HG03521 (cell line): ENCODE measurements around the gene ARFGAP1.
"Not testable (repeated sequence)": the region's sequence is repeated elsewhere in the genome, so short reads cannot be mapped to it uniquely, and the experiment has no call there.

ENCODE experiments used
- ATAC-seq: cut with Tn5 transposase; IDR thresholded peaks from one replicate; pipeline ENCODE4 v1.9.1; 2021; ENCODE audit warnings: mild to moderate bottlenecking, moderate library complexity; ENCODE audit not compliant: unreplicated experiment

The ARFGAP1 gene

DNA sequence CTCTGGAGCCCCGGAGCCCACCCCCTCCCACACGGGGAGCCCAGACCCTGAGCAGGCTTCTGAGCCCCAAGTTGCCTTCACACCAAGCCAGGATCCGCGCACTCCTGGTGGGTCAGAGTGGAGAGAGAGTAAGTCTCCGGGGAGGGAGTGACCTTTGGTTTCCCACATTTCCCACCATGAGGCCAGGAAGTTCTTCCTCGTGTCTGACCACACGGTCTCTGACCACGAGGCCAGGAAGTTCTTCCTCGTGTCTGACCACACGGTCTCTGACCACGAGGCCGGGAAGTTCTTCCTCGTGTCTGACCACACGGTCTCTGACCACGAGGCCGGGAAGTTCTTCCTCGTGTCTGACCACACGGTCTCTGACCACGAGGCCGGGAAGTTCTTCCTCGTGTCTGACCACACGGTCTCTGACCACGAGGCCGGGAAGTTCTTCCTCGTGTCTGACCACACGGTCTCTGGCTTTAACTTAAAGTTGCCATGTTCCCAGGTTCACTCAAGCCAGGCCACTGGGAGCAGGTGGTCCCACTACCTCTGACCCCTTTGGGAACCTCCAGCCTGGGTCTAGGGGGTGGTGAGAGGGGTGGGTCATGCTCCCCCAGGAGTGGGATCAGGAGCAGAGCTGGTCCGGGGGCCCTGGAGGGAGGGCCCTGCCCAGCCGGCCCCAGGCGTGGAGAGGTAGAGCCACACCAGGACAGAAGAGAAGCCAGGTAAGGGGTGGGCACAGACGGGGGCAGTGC, 33.5 kb downstream of the ARFGAP1 start:
- ATAC-seq: not testable (repeated sequence)

DNA sequence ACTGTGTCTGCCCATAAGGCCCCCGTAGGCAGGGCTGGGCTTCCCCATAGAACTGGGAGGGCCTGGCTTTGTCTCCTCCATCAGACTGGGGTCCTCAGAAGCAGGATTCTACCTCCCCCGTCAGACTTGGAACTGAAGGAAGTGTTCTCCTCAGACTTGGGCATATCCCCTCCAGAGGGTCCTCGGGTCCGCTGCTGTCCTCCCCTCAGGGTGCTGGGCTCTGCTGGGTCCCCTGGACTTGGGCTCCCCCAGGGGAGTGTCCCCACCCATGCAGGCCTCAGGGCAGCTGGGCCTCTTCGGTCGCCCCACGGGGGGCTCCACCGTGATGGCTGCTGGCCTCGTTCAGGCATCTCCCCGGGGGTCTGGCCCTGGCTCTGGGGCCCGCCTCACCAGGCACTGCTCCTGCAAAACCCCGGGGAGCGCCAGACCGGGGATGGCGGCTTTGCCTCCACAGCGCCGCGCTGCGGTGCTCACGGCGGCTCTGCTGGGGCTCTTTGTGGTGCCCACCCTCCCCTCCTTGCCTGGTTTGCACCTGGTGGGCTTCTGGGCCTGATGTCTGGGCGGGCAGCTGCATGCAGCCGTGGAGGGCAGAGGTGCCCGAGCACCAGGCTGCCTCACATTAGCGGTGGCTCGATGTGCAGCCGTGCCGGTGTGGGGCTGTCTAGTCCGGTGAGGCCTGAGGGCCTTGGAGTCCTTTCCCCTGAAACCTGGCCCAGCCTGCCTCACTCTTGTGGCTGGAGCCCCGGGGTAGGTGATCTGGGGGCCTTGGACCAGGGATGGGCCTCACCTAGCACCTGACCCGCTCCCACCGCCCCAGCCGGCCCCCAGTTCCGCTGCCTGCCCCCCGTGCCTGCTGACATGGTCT, 34.3 kb downstream of the ARFGAP1 start:
- ATAC-seq: no peak

DNA sequence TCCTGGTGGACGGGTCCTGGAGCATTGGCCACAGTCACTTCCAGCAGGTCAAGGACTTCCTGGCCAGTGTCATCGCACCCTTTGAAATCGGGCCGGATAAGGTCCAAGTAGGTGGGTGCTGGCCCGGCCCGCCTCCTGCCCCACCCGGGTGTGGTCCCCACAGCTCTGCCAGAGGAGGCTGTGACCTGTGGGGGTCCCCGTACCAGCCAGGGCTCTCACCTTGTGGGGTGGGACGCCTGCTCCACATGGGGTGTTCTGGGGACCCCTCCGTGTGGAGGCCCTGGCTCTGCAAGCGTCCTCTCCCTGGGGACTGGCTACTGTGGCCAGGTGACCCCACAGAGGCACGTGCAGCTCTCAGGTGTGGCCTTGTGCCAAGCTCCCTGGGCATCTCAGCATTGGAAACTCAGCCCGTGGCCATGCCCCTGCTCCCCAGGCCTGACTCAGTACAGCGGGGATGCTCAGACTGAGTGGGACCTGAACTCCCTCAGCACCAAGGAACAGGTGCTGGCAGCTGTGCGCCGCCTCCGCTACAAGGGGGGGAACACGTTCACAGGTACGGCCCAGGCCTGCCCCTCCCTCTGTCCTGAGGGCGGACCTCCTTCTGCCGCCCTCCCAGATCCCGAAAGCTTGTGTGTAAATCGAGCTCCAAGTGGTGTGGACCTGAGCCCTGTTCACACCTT, 35.1 kb downstream of the ARFGAP1 start:
- no peak for ATAC-seq

DNA sequence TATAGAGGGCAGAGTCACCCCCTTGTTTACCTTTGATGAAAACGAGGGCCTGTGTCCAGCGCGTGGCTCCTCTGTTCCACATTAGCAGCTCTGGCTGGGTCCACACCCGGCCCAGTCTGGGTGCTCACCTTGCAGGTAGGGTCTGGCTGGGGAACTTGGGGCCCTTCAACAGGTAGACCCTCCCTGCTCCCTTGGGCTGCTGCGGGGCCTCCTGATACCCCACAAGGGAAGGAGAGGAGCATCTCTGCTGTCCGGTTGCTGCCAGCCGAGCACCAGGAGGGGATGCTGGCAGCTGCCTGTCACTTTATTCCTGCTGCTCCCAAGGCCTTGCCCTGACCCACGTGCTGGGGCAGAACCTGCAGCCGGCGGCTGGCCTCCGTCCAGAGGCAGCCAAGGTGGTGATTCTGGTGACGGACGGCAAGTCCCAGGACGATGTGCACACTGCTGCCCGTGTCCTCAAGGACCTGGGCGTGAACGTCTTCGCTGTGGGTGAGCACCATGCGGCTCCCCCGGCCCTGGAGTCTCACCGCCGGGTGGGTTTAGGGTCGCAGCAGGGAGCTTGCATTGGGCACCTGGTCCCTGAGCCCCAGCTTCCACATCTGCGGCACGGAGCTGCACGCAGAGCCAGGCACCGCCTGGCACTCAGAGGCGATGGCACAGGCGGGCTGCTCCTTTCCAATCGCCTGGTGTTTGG, 35.8 kb downstream of the ARFGAP1 start:
- ATAC-seq: no peak

DNA sequence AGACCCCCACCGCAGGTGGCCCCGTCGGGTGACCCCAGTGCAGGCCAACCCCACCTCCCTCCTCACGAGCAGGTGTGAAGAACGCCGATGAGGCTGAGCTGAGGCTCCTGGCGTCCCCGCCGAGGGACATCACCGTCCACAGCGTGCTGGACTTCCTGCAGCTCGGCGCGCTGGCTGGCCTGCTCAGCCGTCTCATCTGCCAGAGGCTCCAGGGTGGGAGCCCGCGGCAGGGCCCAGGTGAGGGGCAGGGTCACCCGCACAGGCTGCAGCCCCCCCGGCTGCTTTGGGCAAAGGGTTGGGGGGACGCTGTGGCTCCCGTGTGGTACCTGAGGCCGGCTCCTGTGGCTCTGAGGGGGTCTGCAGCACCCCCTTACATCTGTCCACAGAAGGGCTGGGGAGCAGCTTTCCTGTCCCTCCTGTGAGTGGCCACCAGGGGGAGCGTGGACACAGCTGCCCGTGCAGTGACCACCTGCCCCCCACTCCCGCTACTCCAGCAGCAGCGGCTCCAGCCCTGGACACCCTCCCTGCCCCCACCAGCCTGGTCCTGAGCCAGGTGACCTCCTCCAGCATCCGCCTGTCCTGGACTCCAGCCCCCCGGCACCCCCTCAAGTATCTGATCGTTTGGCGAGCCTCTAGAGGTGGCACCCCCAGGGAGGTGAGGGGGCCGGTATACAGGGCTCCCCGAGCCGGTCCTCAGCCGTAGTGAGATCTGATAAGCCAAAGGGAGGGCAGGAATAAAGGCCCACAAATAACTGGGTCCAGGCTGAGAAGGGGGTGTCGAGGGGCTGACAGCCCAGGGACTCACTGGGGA, 36.9 kb downstream of the ARFGAP1 start:
- no peak for ATAC-seq

DNA sequence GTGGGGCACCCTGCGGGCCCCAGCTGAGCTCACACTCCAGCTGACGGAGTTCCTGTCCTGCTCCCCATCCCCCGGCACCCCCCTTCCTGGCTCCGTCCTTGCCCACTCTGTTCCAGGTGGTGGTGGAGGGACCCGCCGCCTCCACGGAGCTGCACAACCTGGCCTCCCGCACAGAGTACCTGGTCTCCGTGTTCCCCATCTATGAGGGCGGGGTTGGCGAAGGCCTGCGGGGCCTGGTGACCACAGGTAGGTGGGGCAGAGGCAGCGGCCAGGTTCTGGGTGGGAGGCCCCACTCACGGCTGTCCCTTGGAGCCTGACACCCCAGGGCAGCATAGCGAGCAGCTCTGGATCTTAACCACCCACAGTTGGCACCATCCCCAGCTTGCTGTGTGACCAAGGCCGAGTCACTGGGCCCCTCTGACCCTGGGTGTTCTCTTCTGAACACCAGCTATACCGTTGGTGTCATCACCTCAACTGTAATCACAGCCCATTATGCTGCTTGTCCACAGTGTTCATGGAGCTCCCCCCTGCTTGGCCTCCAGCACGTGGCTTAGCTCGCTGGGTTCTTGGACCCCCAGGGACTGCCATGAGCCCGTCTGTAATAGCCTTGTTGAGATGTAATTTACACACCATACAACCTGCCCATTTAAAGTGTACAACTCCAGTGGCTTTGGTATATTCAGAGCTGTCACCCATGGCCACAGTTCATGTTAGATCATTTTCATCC, 37.8 kb downstream of the ARFGAP1 start:
- no peak for ATAC-seq

DNA sequence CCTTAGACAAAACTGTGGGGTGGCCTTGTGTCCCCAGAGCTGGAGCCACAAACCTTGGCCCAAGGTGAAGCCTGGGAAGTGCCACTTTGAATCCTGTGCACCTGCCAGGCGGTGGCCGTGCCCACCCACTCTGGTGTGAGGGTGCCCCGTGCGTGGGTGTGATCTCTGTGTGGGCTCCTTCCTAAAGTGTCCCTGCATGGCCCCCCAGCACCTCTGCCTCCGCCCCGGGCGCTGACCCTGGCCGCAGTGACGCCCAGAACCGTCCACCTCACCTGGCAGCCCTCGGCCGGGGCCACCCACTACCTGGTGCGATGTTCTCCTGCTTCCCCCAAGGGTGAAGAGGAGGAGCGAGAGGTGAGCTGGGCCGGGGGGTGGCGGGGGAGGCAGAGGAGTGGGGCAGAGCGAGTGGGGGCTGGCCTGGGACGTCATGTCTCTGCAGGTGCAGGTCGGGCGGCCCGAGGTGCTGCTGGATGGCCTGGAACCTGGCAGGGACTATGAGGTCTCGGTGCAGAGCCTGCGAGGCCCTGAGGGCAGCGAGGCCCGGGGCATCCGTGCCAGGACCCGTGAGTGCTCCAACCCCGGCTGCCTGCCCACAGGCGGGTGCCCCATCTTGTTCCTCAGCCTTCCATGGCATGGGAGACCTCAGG, 38.7 kb downstream of the ARFGAP1 start:
- no peak for ATAC-seq

DNA sequence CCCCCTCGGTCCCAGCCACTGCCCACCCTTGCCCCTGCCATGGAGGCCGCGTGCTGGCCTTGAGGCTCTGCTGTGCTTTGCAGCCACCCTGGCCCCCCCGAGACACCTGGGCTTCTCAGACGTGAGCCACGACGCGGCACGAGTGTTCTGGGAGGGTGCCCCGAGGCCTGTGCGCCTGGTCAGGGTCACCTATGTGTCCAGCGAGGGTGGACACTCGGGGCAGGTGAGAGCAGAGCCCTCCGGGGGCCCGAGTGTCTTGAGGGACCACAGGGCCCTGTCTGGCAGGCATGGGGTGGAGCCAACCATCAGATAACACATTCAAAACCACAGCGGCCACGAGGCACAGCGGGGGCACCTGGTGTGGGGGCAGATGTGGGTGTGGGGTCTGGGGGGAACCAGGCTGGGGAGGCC, 39.2 kb downstream of the ARFGAP1 start:
- ATAC-seq: no peak

DNA sequence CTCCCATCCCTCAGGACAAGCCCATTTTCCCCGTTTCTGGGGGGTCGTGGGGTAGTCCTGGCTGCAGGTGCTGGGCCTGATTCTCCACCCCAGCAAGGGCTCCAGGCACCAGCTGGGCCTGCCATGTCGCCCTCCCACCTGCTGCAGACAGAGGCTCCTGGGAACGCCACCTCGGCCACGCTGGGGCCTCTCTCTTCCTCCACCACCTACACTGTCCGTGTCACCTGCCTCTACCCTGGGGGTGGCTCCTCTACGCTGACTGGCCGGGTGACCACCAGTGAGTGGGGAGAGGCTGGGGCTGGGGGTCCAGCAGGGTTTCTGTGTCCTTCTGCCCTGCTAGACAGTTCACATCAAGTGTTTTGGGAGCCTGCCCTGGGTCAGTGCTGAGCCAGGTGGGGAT, 39.7 kb downstream of the ARFGAP1 start:
- ATAC-seq: no peak

DNA sequence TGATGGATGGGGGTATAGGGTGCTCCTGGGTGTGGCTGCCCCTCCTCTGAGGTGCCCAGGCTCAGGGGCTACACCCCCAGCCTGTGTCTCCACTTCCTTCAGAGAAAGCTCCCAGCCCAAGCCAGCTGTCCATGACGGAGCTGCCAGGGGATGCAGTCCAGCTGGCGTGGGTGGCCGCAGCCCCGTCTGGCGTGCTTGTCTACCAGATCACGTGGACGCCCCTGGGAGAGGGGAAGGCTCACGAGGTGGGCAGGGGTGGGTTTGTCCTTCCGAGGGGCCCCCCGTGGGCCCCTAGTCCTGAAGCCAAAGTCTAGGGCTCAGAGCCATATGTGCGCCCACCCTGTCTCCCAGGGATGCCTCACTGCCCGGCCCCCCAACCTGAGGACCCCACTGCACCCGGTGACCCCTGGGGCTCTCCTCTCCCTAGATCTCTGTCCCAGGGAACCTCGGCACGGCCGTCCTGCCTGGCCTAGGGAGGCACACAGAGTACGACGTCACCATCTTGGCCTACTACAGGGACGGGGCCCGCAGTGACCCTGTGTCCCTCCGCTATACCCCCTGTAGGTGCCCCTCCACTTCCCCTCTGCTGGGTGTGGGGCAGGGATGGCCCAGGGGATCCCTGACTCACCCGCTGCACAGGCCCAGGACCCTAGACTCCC, 40.2 kb downstream of the ARFGAP1 start:
- no peak for ATAC-seq

DNA sequence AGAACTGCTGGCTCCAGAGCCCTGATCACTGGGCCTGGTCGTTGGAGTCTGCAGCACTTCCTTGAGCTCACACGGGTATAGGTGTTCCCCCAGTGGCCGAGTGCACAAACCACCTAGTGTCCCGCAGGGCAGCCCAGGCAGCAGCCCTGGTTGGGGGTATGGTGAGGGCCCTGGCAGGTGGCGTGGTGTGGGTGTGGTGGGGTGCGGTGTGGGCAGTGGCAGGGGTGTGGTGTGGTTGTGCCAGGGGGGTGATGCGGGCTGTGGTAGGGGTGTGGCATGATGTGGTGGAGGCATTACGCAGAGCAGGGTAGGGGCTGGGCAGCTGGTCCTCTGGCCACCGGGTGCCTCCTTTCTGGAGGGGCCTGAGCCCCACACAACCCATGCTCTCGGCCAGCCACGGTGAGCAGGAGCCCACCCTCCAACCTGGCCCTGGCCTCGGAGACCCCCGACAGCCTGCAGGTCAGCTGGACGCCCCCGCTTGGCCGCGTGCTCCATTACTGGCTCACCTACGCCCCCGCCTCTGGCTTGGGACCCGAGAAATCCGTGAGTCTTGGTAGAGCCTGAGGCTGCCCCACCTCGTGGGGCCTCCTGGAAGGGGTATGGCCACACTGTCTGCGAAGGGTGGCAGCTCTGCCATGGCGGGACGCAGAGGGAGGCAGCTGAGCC, 40.9 kb downstream of the ARFGAP1 start:
- no peak for ATAC-seq

DNA sequence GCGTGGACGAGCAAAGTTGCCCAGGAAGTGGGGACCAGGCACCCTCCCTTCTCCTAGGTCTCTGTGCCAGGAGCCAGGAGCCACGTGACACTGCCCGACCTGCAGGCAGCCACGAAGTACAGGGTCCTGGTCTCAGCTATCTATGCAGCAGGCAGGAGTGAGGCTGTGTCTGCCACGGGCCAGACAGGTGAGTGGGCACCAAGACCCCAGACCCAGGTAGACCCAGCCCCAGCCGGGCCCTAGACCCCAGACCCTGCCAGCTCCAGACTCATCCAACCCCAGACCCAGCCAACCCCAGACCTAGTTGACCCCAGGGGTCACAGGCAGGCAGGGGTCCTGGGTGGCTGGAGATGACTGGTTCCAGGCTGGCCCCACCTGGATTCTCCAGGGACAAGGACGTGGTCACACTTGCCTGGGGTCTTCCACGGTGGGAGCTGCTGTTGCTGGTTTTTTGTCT, 41.4 kb downstream of the ARFGAP1 start:
- no peak for ATAC-seq

DNA sequence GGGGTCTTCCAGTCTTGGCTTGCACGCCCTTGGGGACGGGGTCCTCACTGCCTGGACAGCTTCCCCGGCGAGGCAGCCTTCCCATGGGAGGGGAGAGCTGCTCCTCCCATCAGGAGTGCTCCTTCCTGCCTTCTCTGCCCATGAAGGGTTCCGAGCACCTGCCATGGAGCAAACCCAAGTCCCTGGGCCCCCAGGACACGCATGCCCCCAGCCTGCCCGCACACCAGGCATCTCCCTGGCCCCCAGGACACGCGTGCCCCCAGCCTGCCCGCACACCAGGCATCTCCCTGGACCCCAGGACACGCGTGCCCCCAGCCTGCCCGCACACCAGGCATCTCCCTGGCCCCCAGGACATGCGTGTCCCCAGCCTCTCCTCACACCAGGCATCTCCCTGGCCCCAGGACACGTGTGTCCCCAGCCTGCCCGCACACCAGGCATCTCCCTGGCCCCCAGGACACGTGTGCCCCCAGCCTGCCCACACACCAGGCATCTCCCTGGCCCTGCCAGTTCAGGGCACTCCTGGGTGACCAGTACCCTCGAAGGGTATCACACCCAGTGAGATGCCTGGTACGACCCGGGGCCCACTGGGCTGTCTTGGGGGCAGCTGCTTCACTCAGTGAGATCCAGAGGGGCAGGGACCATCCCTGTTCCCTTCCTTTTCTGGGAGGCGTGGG, 42.1 kb downstream of the ARFGAP1 start:
- ATAC-seq: no peak

DNA sequence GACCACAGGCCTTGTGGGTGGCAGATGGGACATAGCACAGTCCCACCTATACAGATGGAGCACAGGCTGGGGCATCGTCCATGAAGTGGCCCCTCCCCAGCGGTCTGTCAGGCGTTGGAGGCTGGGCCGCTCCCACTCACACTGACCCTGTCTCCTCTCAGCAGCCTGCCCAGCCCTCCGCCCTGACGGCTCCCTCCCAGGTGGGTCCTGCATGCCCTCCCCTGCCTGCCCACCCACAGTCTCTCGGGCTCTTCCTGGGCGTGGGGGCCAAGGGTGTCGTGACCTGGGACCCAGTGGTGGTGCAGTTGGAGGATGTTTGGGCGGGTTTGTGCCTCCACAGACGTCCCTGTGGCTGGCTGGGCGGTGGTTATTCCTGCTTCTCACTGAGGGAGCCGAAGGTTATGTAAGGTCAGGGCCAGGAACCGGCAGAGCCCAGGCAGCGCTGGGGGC, 42.7 kb downstream of the ARFGAP1 start:
- no peak for ATAC-seq

DNA sequence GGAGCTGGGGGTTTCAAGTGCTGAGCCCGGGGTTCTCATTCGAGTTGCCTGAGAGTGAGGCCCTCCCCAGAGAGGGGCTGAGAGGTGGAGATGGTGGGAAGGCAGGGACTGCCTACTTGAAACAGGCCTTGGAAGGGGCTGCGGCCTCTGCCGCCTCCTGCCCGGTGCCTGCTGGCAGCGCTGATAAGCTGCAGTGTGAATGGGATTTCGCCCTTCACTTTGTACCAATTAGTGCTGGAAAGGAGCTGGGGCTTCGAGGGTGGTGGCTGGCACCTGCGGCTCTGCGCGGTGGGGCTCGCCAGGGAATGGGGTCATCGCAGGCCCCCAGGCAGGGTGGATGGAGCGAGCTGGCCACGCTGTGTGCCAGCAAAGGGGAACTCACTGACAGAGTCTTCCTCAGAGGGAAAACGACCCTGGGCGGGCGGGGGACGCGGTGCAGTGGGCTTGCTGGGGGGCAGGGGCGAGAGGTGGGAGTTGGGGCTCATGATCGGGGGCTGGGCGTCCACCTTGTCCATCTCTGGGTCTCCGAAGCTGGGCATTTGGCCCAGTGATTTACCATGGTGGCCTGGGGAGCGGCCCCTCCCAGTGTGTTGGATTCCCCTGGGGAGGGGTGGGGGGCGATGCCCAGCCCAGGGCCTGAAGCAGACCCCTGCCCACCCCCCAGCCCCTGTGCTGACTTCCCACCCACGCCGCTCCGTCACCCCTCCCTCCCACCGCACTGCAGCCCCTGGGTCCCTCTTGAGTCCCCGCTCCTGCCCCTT, 43.3 kb downstream of the ARFGAP1 start:
- ATAC-seq: no peak

DNA sequence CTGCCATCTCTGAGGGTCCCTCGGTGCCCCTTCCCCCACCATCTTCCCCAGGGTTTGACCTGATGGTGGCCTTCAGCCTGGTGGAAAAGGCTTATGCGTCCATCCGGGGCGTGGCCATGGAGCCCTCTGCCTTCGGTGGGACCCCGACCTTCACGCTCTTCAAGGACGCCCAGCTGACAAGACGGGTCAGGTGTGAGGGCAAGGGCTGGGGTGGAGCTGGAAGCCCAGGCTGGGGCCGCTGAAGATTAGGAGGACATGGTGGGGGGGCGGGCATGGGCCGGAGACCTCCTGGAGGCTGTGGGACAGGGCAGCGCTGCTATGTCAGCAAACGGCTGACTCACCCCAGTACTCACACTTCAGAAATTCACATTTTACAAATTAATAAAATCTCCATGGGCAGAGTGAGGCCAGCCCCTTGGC, 43.9 kb downstream of the ARFGAP1 start:
- ATAC-seq: no peak

DNA sequence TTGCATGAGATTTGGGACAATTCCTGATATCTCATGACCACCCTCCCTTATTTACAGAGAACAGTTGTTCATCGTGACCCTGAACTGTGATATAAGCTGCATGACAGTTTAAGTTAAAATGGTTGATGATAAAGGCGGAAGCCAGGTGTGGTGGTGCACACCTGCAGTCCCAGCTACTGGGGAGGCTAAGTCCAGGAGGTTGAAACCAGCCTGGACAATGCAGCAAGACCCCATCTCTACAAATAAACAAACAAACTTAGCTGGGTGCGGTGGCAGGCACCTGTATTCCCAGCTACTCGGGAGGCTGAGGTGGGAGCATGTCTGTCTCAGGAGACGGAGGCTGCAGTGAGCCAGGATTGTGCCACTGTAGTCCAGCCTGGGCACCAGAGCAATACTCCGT, 44.4 kb downstream of the ARFGAP1 start:
- ATAC-seq: no peak
